Measurements from ENCODE around the gene RGS21. TPM values are rescaled to one million over a fixed set of nuclear protein-coding genes. Genes with fewer than 3 reads are reported as not detected.

Gene RGS21
- total and polyA plus RNA-seq, 2 of the 13 experiments (the other 11 are each of a cell fraction or from before 2014, with no cell fraction given) = not detected

GRCh38 chr1:192343344-192343743 lies 26.6 kb downstream of the RGS21 start:
- BruUV-seq (replicated peaks) = no TSS peak
- H3K27me3 ChIP-seq (ENCODE audit: control insufficient read depth in 1 of 2, insufficient read depth in 2 of 2, low read length in 2 of 2) = no peaks in the 10 kb centered on the region; a peak in 1 of 5 replicates
- H3K9me3 ChIP-seq (ENCODE audit: low read length) = no peaks in the 10 kb centered on the region
- no peaks in the 10 kb centered on the region for H3K4me1 ChIP-seq (ENCODE audit: insufficient read depth, low read length)
- ChIA-PET POLR2A (no interaction called here), CTCF (ENCODE audit: low intra/inter-chr PET ratio, low total read pairs) (no interaction called here)
- no peak overlapping the region for H3K4me3 ChIP-seq (replicated peaks in 1 of 3; ENCODE audit: insufficient read depth in 1 of 3, low read depth in 2 of 3, low read length in 3 of 3)
- no peak overlapping the region for H3K27ac ChIP-seq (ENCODE audit: extremely low read length, insufficient read depth, low read length)
- no peak overlapping the region for H3K9ac ChIP-seq (ENCODE audit: insufficient read depth, low read depth, low read length)
- in situ Hi-C loops (cut with HindIII; ENCODE audit: extremely low pct_ligation_motif_present, low pct_unique_long_range_greater_than_20kb) = no loop called here
- intact Hi-C loops (cut with micrococcal nuclease; ENCODE audit: unreplicated experiment) = no loop called here
- no peak for FAIRE-seq
- WGBS (ENCODE audit: low lambda C conversion rate) = 2% methylated on average over 3 of the region's 3 CpGs
- no peaks in the 10 kb centered on the region for H3K79me2 ChIP-seq (ENCODE audit: insufficient read depth, low read length)
- H3K4me2 ChIP-seq (ENCODE audit: low read depth, low read length) = no peak overlapping the region
- no peak for ATAC-seq
- no peak overlapping the region for H2AFZ ChIP-seq (ENCODE audit: low read length)
- no peaks in the 10 kb centered on the region for H3K36me3 ChIP-seq (replicated peaks in 1 of 2; ENCODE audit: control insufficient read depth in 1 of 2, insufficient read depth in 2 of 2, low read length in 2 of 2)
- H4K20me1 ChIP-seq (ENCODE audit: insufficient read depth, low read length) = no peaks in the 10 kb centered on the region
- TF ChIP-seq ZNF232 (CRISPR knock-in tag; IDR thresholded peaks at IDR 0.05; ENCODE audit: borderline replicate concordance) (no peak), ZSCAN12 (CRISPR knock-in tag; IDR thresholded peaks at IDR 0.05) (no peak), ZGPAT (CRISPR knock-in tag; IDR thresholded peaks at IDR 0.05) (no peak), MAF1 (CRISPR knock-in tag; IDR thresholded peaks at IDR 0.05; ENCODE audit: borderline replicate concordance) (no peak), POGK (CRISPR knock-in tag; conservative IDR thresholded peaks at IDR 0.05) (no peak), ZNF570 (CRISPR knock-in tag; IDR thresholded peaks at IDR 0.05; ENCODE audit: borderline replicate concordance) (no peak), MAFG (CRISPR knock-in tag; IDR thresholded peaks at IDR 0.05) (no peak), PCBP2 (optimal IDR thresholded peaks at IDR 0.05; ENCODE audit: low read depth, low read length, poor library complexity, severe bottlenecking) (no peak), ZBTB46 (CRISPR knock-in tag; IDR thresholded peaks at IDR 0.05; ENCODE audit: borderline replicate concordance) (no peak), E2F2 (CRISPR knock-in tag; IDR thresholded peaks at IDR 0.05; ENCODE audit: borderline replicate concordance) (no peak), DMTF1 (CRISPR knock-in tag; IDR thresholded peaks at IDR 0.05) (no peak), ZNF792 (CRISPR knock-in tag; IDR thresholded peaks at IDR 0.05) (no peak), KDM1A (CRISPR knock-in tag; IDR thresholded peaks at IDR 0.05) (no peak), HDAC6 (IDR thresholded peaks at IDR 0.05; ENCODE audit: low read depth, low read length) (no peak), DDIT3 (CRISPR knock-in tag; IDR thresholded peaks at IDR 0.05) (no peak)
- no peak for DNase-seq (ENCODE audit: low spot score)

Measured in HepG2 (cell line).